RCC 7860 (cell line): ENCODE measurements around the gene DQX1.

Source experiments
- DNase-seq: peaks from one replicate; pipeline ENCODE4 v3.0.0-alpha.2; 2015; ENCODE audit warnings: low spot score
- FAIRE-seq: peaks from 2 replicates; lab custom pipeline; 2012; peaks lifted over from hg19 to GRCh38; lab: Jason Lieb, UNC

DQX1 gene

GRCh38 chr2:74512744-74513604 is 13.1 kb downstream of the DQX1 start:
- no peak for FAIRE-seq
- no peak for DNase-seq

GRCh38 chr2:74511104-74511989 is 14.7 kb downstream of the DQX1 start:
- no peak for FAIRE-seq
- DNase-seq, result no peak

- DNase-seq (no peak), FAIRE-seq (no peak)
Measured at GRCh38 chr2:74510272-74510671, 15.8 kb downstream of the DQX1 start.

GRCh38 chr2:74507926-74508520 is 18.0 kb downstream of the DQX1 start:
- FAIRE-seq, result no peak
- no peak for DNase-seq

GRCh38 chr2:74507145-74507925 is 18.7 kb downstream of the DQX1 start, which contains the start of gene PCGF1:
PCGF1 (minus strand) TSS chr2:74507695; CDS start chr2:74507668, 27 bp downstream.
- FAIRE-seq (peak; percentile 49), DNase-seq (peak; percentile 93)

- FAIRE-seq (no peak), DNase-seq (no peak)
Measured at GRCh38 chr2:74505448-74506246, 20.4 kb downstream of the DQX1 start.

- DNase-seq (no peak), FAIRE-seq (no peak)
Measured at GRCh38 chr2:74504591-74504990, 21.4 kb downstream of the DQX1 start.

GRCh38 chr2:74503506-74504475 is 22.2 kb downstream of the DQX1 start:
- FAIRE-seq (no peak), DNase-seq (no peak)

- no peak for FAIRE-seq
- DNase-seq, result peak; percentile 68
Measured at GRCh38 chr2:74502720-74503505, 23.1 kb downstream of the DQX1 start.

GRCh38 chr2:74502147-74502719 is 23.8 kb downstream of the DQX1 start:
- FAIRE-seq (no peak), DNase-seq (peak; percentile 9)

GRCh38 chr2:74501335-74502071 is 24.5 kb downstream of the DQX1 start:
- DNase-seq (no peak), FAIRE-seq (no peak)

GRCh38 chr2:74500578-74500946 is 25.5 kb downstream of the DQX1 start:
- FAIRE-seq (no peak), DNase-seq (no peak)

- no peak for DNase-seq
- no peak for FAIRE-seq
Measured at GRCh38 chr2:74499940-74500577, 26.0 kb downstream of the DQX1 start.

GRCh38 chr2:74499267-74499939 is 26.6 kb downstream of the DQX1 start, which contains the start of gene LBX2:
LBX2 (minus strand) TSS chr2:74499603; CDS start chr2:74499537, 66 bp downstream.
- no peak for DNase-seq
- FAIRE-seq, result no peak

GRCh38 chr2:74498500-74499266 is 27.3 kb downstream of the DQX1 start:
- no peak for FAIRE-seq
- no peak for DNase-seq
